Right lobe of liver (tissue), 4 donors: ENCODE results near the gene MET.

ENCODE experiments used
- CTCF ChIP-seq, 4 donors: fragments of 200-600 bp in 3 of 4; fragments of 450-650 bp in 1 of 4; IDR thresholded peaks; one replicate each; pipeline versions ENCODE4 v1.5.1 to v1.8.0; 2016 to 2022; ENCODE audit warnings: antibody characterized with exemption in 4 of 4, mild to moderate bottlenecking in 2 of 4
- POLR2A ChIP-seq: fragments of 450-650 bp; IDR thresholded peaks from one replicate; pipeline ENCODE4 v1.6.1; 2017; ENCODE audit warnings: antibody characterized with exemption, mild to moderate bottlenecking
- donor health status: DM: no; HTN: no; CAD: no.
- donor health status: DM: no; HTN: no; CAD: no.
- donor health status: DM: no; HTN: yes; CAD: no.

- no peak for TF ChIP-seq CTCF (IDR thresholded peaks at IDR 0.05)
- no peak for TF ChIP-seq POLR2A
Observed at GRCh38 chr7:116673457-116673865, 1.5 kb downstream of the MET start.
